ENCODE results near the gene NEAT1.

Gene NEAT1

GRCh38 chr11:65452806-65453490, 30.4 kb downstream of the NEAT1 start:
- peaks cover 26% of the 10 kb centered on the region for H3K4me1 ChIP-seq (ENCODE audit: insufficient read depth, low read length, poor library complexity, severe bottlenecking)
- H3K36me3 ChIP-seq (ENCODE audit: insufficient read depth, low read length) = no peaks in the 10 kb centered on the region
- H3K9me3 ChIP-seq (ENCODE audit: insufficient read depth, low read depth, low read length) = no peaks in the 10 kb centered on the region
- TF ChIP-seq EZH2phosphoT487 (IDR thresholded peaks at IDR 0.05; ENCODE audit: borderline replicate concordance) = no peak
- TF ChIP-seq CTCF (conservative IDR thresholded peaks at IDR 0.05; ENCODE audit: low read length) = no peak
- peaks cover 11% of the 10 kb centered on the region; the same call in 1 of the 2 replicates for H3K79me2 ChIP-seq (ENCODE audit: insufficient read depth, low read length)
- no peaks in the 10 kb centered on the region for H3K27me3 ChIP-seq (ENCODE audit: insufficient read depth, low read length, poor library complexity, severe bottlenecking)
- H3F3A ChIP-seq (ENCODE audit: low read depth) = no peaks in the 10 kb centered on the region
- H3K4me2 ChIP-seq (ENCODE audit: low read depth, low read length, poor library complexity, severe bottlenecking) = no peak overlapping the region
- no peak overlapping the region for H3K9ac ChIP-seq (ENCODE audit: low read depth, low read length, poor library complexity, severe bottlenecking)
- no peak overlapping the region for H2AFZ ChIP-seq (ENCODE audit: low read length)
- H3K9me2 ChIP-seq (replicated peaks; ENCODE audit: low read depth, low read length) = no peaks in the 10 kb centered on the region
- no peaks in the 10 kb centered on the region for H4K20me1 ChIP-seq (ENCODE audit: insufficient read depth, low read length, poor library complexity, severe bottlenecking)
- no peak overlapping the region for H3K4me3 ChIP-seq (ENCODE audit: low read length, poor library complexity, severe bottlenecking)

- Histone ChIP-seq H3K9ac (ENCODE audit: low read depth, low read length, poor library complexity, severe bottlenecking) (peak overlapping the region; percentile 67), H3K4me1 (ENCODE audit: insufficient read depth, low read length, poor library complexity, severe bottlenecking) (peaks cover 18% of the 10 kb centered on the region), H2AFZ (ENCODE audit: low read length) (peak overlapping the region; percentile 95), H3K79me2 (ENCODE audit: insufficient read depth, low read length) (peaks cover 11% of the 10 kb centered on the region; the same call in 1 of the 2 replicates), H3K4me3 (ENCODE audit: low read length, poor library complexity, severe bottlenecking) (peak overlapping the region; percentile 72), H3K36me3 (ENCODE audit: insufficient read depth, low read length) (no peaks in the 10 kb centered on the region), H3K9me3 (ENCODE audit: insufficient read depth, low read depth, low read length) (no peaks in the 10 kb centered on the region), H3F3A (ENCODE audit: low read depth) (no peaks in the 10 kb centered on the region), H3K9me2 (replicated peaks; ENCODE audit: low read depth, low read length) (no peaks in the 10 kb centered on the region), H4K20me1 (ENCODE audit: insufficient read depth, low read length, poor library complexity, severe bottlenecking) (no peaks in the 10 kb centered on the region), H3K27me3 (ENCODE audit: insufficient read depth, low read length, poor library complexity, severe bottlenecking) (no peaks in the 10 kb centered on the region), H3K4me2 (ENCODE audit: low read depth, low read length, poor library complexity, severe bottlenecking) (peak overlapping the region; percentile 80)
- TF ChIP-seq EZH2phosphoT487 (IDR thresholded peaks at IDR 0.05; ENCODE audit: borderline replicate concordance) (no peak), CTCF (conservative IDR thresholded peaks at IDR 0.05; ENCODE audit: low read length) (no peak)
Observed at GRCh38 chr11:65454311-65454695, 31.7 kb downstream of the NEAT1 start.

- H3K9ac ChIP-seq (ENCODE audit: low read depth, low read length, poor library complexity, severe bottlenecking) = peak overlapping the region; percentile 67
Observed at GRCh38 chr11:65454696-65455456, 32.3 kb downstream of the NEAT1 start.

More at GRCh38 chr11:65454696-65455456, 32.3 kb downstream of the NEAT1 start:
- TF ChIP-seq CTCF (conservative IDR thresholded peaks at IDR 0.05; ENCODE audit: low read length) (peak; percentile 45), EZH2phosphoT487 (IDR thresholded peaks at IDR 0.05; ENCODE audit: borderline replicate concordance) (no peak)
- no peaks in the 10 kb centered on the region for H3K36me3 ChIP-seq (ENCODE audit: insufficient read depth, low read length)
- no peaks in the 10 kb centered on the region for H4K20me1 ChIP-seq (ENCODE audit: insufficient read depth, low read length, poor library complexity, severe bottlenecking)
- peaks cover 23% of the 10 kb centered on the region for H3K4me1 ChIP-seq (ENCODE audit: insufficient read depth, low read length, poor library complexity, severe bottlenecking)
- no peaks in the 10 kb centered on the region for H3K27me3 ChIP-seq (ENCODE audit: insufficient read depth, low read length, poor library complexity, severe bottlenecking)
- peaks cover 11% of the 10 kb centered on the region; the same call in 1 of the 2 replicates for H3K79me2 ChIP-seq (ENCODE audit: insufficient read depth, low read length)
- no peaks in the 10 kb centered on the region for H3F3A ChIP-seq (ENCODE audit: low read depth)
- H3K9me2 ChIP-seq (replicated peaks; ENCODE audit: low read depth, low read length) = no peaks in the 10 kb centered on the region
- peak overlapping the region; percentile 80 for H3K4me2 ChIP-seq (ENCODE audit: low read depth, low read length, poor library complexity, severe bottlenecking)
- peak overlapping the region; percentile 95 for H2AFZ ChIP-seq (ENCODE audit: low read length)
- no peaks in the 10 kb centered on the region for H3K9me3 ChIP-seq (ENCODE audit: insufficient read depth, low read depth, low read length)
- H3K4me3 ChIP-seq (ENCODE audit: low read length, poor library complexity, severe bottlenecking) = peak overlapping the region; percentile 72
